NCI-H2171 treated with DMSO at 0.1 percent for 48 hours (cell line): ENCODE results near the gene PRKAG2.
"Not testable (repeated sequence)": the region's sequence is repeated elsewhere in the genome, so short reads cannot be mapped to it uniquely, and the experiment has no call there.

Experiments used
- DNase-seq: peaks from one replicate; lab custom pipeline; 2025; lab: John Stamatoyannopoulos, UW

The PRKAG2 gene

GRCh38 chr7:151851145-151851751 is 25.7 kb downstream of the PRKAG2 start:
- no peak for DNase-seq

GRCh38 chr7:151850491-151851124 is 26.3 kb downstream of the PRKAG2 start:
- no peak for DNase-seq

- no peak for DNase-seq
Measured at GRCh38 chr7:151849879-151850260, 27.0 kb downstream of the PRKAG2 start.

GRCh38 chr7:151849008-151849878 is 27.7 kb downstream of the PRKAG2 start:
- no peak for DNase-seq

- no peak for DNase-seq
Measured at GRCh38 chr7:151847681-151848081, 29.2 kb downstream of the PRKAG2 start.

GRCh38 chr7:151847136-151847535 is 29.8 kb downstream of the PRKAG2 start:
- DNase-seq, result no peak

GRCh38 chr7:151845412-151846205 is 31.3 kb downstream of the PRKAG2 start:
- DNase-seq, result no peak

- no peak for DNase-seq
Measured at GRCh38 chr7:151844825-151845200, 32.1 kb downstream of the PRKAG2 start.

- DNase-seq, result no peak
Measured at GRCh38 chr7:151844071-151844824, 32.7 kb downstream of the PRKAG2 start.

- no peak for DNase-seq
Measured at GRCh38 chr7:151843181-151843580, 33.7 kb downstream of the PRKAG2 start.

GRCh38 chr7:151841395-151842051 is 35.4 kb downstream of the PRKAG2 start:
- DNase-seq, result not testable (repeated sequence)

- DNase-seq, result no peak
Measured at GRCh38 chr7:151840088-151840910, 36.6 kb downstream of the PRKAG2 start.

- no peak for DNase-seq
Measured at GRCh38 chr7:151839451-151839921, 37.4 kb downstream of the PRKAG2 start.

GRCh38 chr7:151838861-151839381 is 38.0 kb downstream of the PRKAG2 start:
- no peak for DNase-seq

GRCh38 chr7:151838072-151838471 is 38.8 kb downstream of the PRKAG2 start:
- DNase-seq, result no peak

- no peak for DNase-seq
Measured at GRCh38 chr7:151837285-151838042, 39.5 kb downstream of the PRKAG2 start.

GRCh38 chr7:151836927-151837205 is 40.0 kb downstream of the PRKAG2 start:
- DNase-seq, result no peak

- DNase-seq, result no peak
Measured at GRCh38 chr7:151836191-151836926, 40.6 kb downstream of the PRKAG2 start.
